ENCODE data around the gene HTT. TPM values are rescaled to one million over a fixed set of nuclear protein-coding genes. Genes with fewer than 3 reads are reported as not detected.

HTT gene
- total and polyA plus RNA-seq, 2 of the 13 experiments (the other 11 are each of a cell fraction or from before 2014, with no cell fraction given), result 17.5 to 19.5 TPM

GRCh38 chr4:3082925-3083515 lies 8.5 kb downstream of the HTT start:
- FAIRE-seq (no peak), ATAC-seq (no peak), DNase-seq (ENCODE audit: low spot score) (no peak)
- in situ Hi-C loops (cut with HindIII; ENCODE audit: extremely low pct_ligation_motif_present, low pct_unique_long_range_greater_than_20kb) (no loop called here), intact Hi-C loops (cut with micrococcal nuclease; ENCODE audit: unreplicated experiment) (no loop called here)
- WGBS (ENCODE audit: low lambda C conversion rate), result 96% methylated on average over 6 of the region's 6 CpGs
- CTCF ChIA-PET (ENCODE audit: low intra/inter-chr PET ratio, low total read pairs), result no interaction called here
- H3K9ac ChIP-seq (ENCODE audit: insufficient read depth, low read depth, low read length), result no peak overlapping the region
- no peak overlapping the region for H3K27ac ChIP-seq (ENCODE audit: extremely low read length, insufficient read depth, low read length)
- TF ChIP-seq, protein P1, sequence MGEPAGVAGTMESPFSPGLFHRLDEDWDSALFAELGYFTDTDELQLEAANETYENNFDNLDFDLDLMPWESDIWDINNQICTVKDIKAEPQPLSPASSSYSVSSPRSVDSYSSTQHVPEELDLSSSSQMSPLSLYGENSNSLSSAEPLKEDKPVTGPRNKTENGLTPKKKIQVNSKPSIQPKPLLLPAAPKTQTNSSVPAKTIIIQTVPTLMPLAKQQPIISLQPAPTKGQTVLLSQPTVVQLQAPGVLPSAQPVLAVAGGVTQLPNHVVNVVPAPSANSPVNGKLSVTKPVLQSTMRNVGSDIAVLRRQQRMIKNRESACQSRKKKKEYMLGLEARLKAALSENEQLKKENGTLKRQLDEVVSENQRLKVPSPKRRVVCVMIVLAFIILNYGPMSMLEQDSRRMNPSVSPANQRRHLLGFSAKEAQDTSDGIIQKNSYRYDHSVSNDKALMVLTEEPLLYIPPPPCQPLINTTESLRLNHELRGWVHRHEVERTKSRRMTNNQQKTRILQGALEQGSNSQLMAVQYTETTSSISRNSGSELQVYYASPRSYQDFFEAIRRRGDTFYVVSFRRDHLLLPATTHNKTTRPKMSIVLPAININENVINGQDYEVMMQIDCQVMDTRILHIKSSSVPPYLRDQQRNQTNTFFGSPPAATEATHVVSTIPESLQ (CRISPR knock-in tag; conservative IDR thresholded peaks at IDR 0.05), result no peak
- TF ChIP-seq ZNF121 (CRISPR knock-in tag; IDR thresholded peaks at IDR 0.05) (0 out of 2 replicates have a peak, but pooled peaks have one; percentile 21), MYC (CRISPR knock-in tag; IDR thresholded peaks at IDR 0.05; ENCODE audit: borderline replicate concordance) (no peak), SALL2 (CRISPR knock-in tag; IDR thresholded peaks at IDR 0.05) (no peak)
- H3K4me3 ChIP-seq (replicated peaks in 1 of 3; ENCODE audit: insufficient read depth in 1 of 3, low read depth in 2 of 3, low read length in 3 of 3), result no peak overlapping the region
- no peak overlapping the region for H3K4me2 ChIP-seq (ENCODE audit: low read depth, low read length)
- H3K9me3 ChIP-seq (ENCODE audit: low read length), result no peaks in the 10 kb centered on the region
- H3K4me1 ChIP-seq (ENCODE audit: insufficient read depth, low read length), result peaks cover 30% of the 10 kb centered on the region
- peaks cover 63% of the 10 kb centered on the region for H3K79me2 ChIP-seq (ENCODE audit: insufficient read depth, low read length)
- H3K36me3 ChIP-seq (replicated peaks in 1 of 2; ENCODE audit: control insufficient read depth in 1 of 2, insufficient read depth in 2 of 2, low read length in 2 of 2), result peaks cover 6% of the 10 kb centered on the region in 2 experiments; a peak in 4 of 5 replicates
- POLR2A ChIA-PET, result interaction anchor here (0.6 kb wide), 1 partner anchor 1539 kb away, joined by 3 read pairs; no protein-coding TSS in a partner anchor
- no TSS peak for BruUV-seq (replicated peaks)
- peaks cover 3% of the 10 kb centered on the region; the same call in 1 of the 2 replicates for H4K20me1 ChIP-seq (ENCODE audit: insufficient read depth, low read length)
- H3K27me3 ChIP-seq (ENCODE audit: control insufficient read depth in 1 of 2, insufficient read depth in 2 of 2, low read length in 2 of 2), result no peaks in the 10 kb centered on the region
- H2AFZ ChIP-seq (ENCODE audit: low read length), result no peak overlapping the region

- ChIA-PET POLR2A (no interaction called here), CTCF (ENCODE audit: low intra/inter-chr PET ratio, low total read pairs) (no interaction called here)
- Histone ChIP-seq H3K4me2 (ENCODE audit: low read depth, low read length) (no peak overlapping the region), H3K9ac (ENCODE audit: insufficient read depth, low read depth, low read length) (no peak overlapping the region), H2AFZ (ENCODE audit: low read length) (no peak overlapping the region), H3K9me3 (ENCODE audit: low read length) (no peaks in the 10 kb centered on the region), H3K79me2 (ENCODE audit: insufficient read depth, low read length) (peaks cover 58% of the 10 kb centered on the region), H3K4me1 (ENCODE audit: insufficient read depth, low read length) (peaks cover 23% of the 10 kb centered on the region), H3K27me3 (ENCODE audit: control insufficient read depth in 1 of 2, insufficient read depth in 2 of 2, low read length in 2 of 2) (no peaks in the 10 kb centered on the region), H4K20me1 (ENCODE audit: insufficient read depth, low read length) (peaks cover 3% of the 10 kb centered on the region; the same call in 1 of the 2 replicates), H3K36me3 (replicated peaks in 1 of 2; ENCODE audit: control insufficient read depth in 1 of 2, insufficient read depth in 2 of 2, low read length in 2 of 2) (peaks cover 6% of the 10 kb centered on the region in 2 experiments; a peak in 4 of 5 replicates), H3K27ac (ENCODE audit: extremely low read length, insufficient read depth, low read length) (no peak overlapping the region), H3K4me3 (replicated peaks in 1 of 3; ENCODE audit: insufficient read depth in 1 of 3, low read depth in 2 of 3, low read length in 3 of 3) (no peak overlapping the region)
- no TSS peak for BruUV-seq (replicated peaks)
- WGBS (ENCODE audit: low lambda C conversion rate), result 89% methylated on average over 1 of the region's 1 CpG
- FAIRE-seq (no peak), DNase-seq (ENCODE audit: low spot score) (no peak), ATAC-seq (no peak)
- no peak for TF ChIP-seq CENPT (CRISPR knock-in tag; IDR thresholded peaks at IDR 0.05; ENCODE audit: low read depth)
- no peak for TF ChIP-seq TRIM24 (CRISPR knock-in tag; IDR thresholded peaks at IDR 0.05)
- no peak for TF ChIP-seq SNAPC2 (CRISPR knock-in tag; IDR thresholded peaks at IDR 0.05)
- TF ChIP-seq, protein P2, sequence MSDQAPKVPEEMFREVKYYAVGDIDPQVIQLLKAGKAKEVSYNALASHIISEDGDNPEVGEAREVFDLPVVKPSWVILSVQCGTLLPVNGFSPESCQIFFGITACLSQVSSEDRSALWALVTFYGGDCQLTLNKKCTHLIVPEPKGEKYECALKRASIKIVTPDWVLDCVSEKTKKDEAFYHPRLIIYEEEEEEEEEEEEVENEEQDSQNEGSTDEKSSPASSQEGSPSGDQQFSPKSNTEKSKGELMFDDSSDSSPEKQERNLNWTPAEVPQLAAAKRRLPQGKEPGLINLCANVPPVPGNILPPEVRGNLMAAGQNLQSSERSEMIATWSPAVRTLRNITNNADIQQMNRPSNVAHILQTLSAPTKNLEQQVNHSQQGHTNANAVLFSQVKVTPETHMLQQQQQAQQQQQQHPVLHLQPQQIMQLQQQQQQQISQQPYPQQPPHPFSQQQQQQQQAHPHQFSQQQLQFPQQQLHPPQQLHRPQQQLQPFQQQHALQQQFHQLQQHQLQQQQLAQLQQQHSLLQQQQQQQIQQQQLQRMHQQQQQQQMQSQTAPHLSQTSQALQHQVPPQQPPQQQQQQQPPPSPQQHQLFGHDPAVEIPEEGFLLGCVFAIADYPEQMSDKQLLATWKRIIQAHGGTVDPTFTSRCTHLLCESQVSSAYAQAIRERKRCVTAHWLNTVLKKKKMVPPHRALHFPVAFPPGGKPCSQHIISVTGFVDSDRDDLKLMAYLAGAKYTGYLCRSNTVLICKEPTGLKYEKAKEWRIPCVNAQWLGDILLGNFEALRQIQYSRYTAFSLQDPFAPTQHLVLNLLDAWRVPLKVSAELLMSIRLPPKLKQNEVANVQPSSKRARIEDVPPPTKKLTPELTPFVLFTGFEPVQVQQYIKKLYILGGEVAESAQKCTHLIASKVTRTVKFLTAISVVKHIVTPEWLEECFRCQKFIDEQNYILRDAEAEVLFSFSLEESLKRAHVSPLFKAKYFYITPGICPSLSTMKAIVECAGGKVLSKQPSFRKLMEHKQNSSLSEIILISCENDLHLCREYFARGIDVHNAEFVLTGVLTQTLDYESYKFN (CRISPR knock-in tag; conservative IDR thresholded peaks at IDR 0.05), result no peak
- no peak for TF ChIP-seq ZFP36L2 (CRISPR knock-in tag; IDR thresholded peaks at IDR 0.05)
- no peak for TF ChIP-seq ZSCAN20 (CRISPR knock-in tag; IDR thresholded peaks at IDR 0.05; ENCODE audit: borderline replicate concordance)
- TF ChIP-seq ARNT2 (CRISPR knock-in tag; IDR thresholded peaks at IDR 0.05; ENCODE audit: low read depth), result no peak
- intact Hi-C loops (cut with micrococcal nuclease; ENCODE audit: unreplicated experiment) (no loop called here), in situ Hi-C loops (cut with HindIII; ENCODE audit: extremely low pct_ligation_motif_present, low pct_unique_long_range_greater_than_20kb) (no loop called here)
Measured at GRCh38 chr4:3083732-3084131, 9.3 kb downstream of the HTT start.

All from HepG2 (cell line).